CD14-positive monocyte (primary cell): ENCODE data around the gene LPCAT4. TPM values are rescaled to one million over a fixed set of nuclear protein-coding genes. Genes with fewer than 3 reads are reported as not detected.
A peak's percentile ranks its signal among the peaks of the same experiment; 100 is the strongest.

Source experiments
- DNase-seq, 3 donors: peaks; one replicate each; pipeline ENCODE4 v3.0.0-alpha.2; 2011 to 2022
- H2AFZ ChIP-seq: 2 replicates; pipeline ENCODE4 v1.6.0; 2012; ENCODE audit warnings: mild to moderate bottlenecking, low read depth, low read length, inconsistent platforms; ENCODE audit not compliant: insufficient read depth, poor library complexity, severe bottlenecking
- H3K27ac ChIP-seq, 2 donors: 1 replicate in 1 of 2; 2 replicates in 1 of 2; pipeline ENCODE4 v1.5.1; 2012 to 2013; ENCODE audit warnings: low read length in 2 of 2, control low read depth in 1 of 2, inconsistent platforms in 1 of 2, low read depth in 1 of 2, mild to moderate bottlenecking in 1 of 2
- H3K27me3 ChIP-seq, 2 donors: one replicate each; pipeline versions ENCODE4 v1.6.0 to v1.6.1; 2011 to 2013; ENCODE audit warnings: low read length in 2 of 2; ENCODE audit not compliant: control insufficient read depth in 2 of 2, insufficient read depth in 2 of 2
- H3K36me3 ChIP-seq, 2 donors: replicated peaks in 1 of 2; 1 replicate in 1 of 2; 2 replicates in 1 of 2; pipeline versions ENCODE4 v1.5.1 to v1.6.1; 2012 to 2013; ENCODE audit warnings: low read length in 2 of 2, control low read depth in 1 of 2, inconsistent platforms in 1 of 2, mild to moderate bottlenecking in 1 of 2; ENCODE audit not compliant: insufficient read depth in 2 of 2, control insufficient read depth in 1 of 2
- H3K4me1 ChIP-seq, 2 donors: 1 replicate in 1 of 2; 2 replicates in 1 of 2; pipeline versions ENCODE4 v1.5.1 to v1.6.1; 2012 to 2013; ENCODE audit warnings: low read length in 2 of 2, control low read depth in 1 of 2, inconsistent platforms in 1 of 2, mild to moderate bottlenecking in 1 of 2, moderate library complexity in 1 of 2; ENCODE audit not compliant: insufficient read depth in 2 of 2, control insufficient read depth in 1 of 2
- H3K4me2 ChIP-seq: replicated peaks from 2 replicates; pipeline ENCODE3; 2012; ENCODE audit warnings: low read length, moderate library complexity, mild to moderate bottlenecking; ENCODE audit not compliant: poor library complexity, severe bottlenecking; ENCODE audit errors: extremely low read depth
- H3K4me3 ChIP-seq, 3 experiments: fragments of 200-600 bp in 1 of 3; sonication (generic) in 1 of 3; replicated peaks in 1 of 3; 1 replicate in 2 of 3; 2 replicates in 1 of 3; pipeline ENCODE4 v1.5.1; 2011 to 2013; ENCODE audit warnings: low read length in 3 of 3, mild to moderate bottlenecking in 3 of 3, control low read depth in 2 of 3, low read depth in 2 of 3, inconsistent platforms in 1 of 3, moderate library complexity in 1 of 3
- H3K79me2 ChIP-seq: 2 replicates; pipeline ENCODE4 v1.6.0; 2012; ENCODE audit warnings: mild to moderate bottlenecking, control low read depth, inconsistent platforms, low read length, moderate library complexity; ENCODE audit not compliant: insufficient read depth
- H3K9ac ChIP-seq: 2 replicates; pipeline ENCODE4 v1.6.0; 2017; ENCODE audit warnings: low read length, mild to moderate bottlenecking; ENCODE audit not compliant: insufficient read depth, poor library complexity, severe bottlenecking
- H3K9me3 ChIP-seq, 2 donors: replicated peaks in 1 of 2; 1 replicate in 1 of 2; 2 replicates in 1 of 2; pipeline versions ENCODE4 v1.5.1 to v1.6.1; 2012 to 2013; ENCODE audit warnings: low read length in 2 of 2, control low read depth in 1 of 2; ENCODE audit not compliant: control insufficient read depth in 1 of 2, insufficient read depth in 1 of 2
- H4K20me1 ChIP-seq: 2 replicates; pipeline ENCODE4 v1.6.0; 2012; ENCODE audit warnings: mild to moderate bottlenecking, low read length, control low read depth, moderate library complexity; ENCODE audit not compliant: insufficient read depth
- H3K27ac Mint-ChIP-seq, 7 donors: one replicate each; pipeline ENCODE4 v1.8.0; 2020; ENCODE audit warnings: mild to moderate bottlenecking in 7 of 7, mixed read lengths in 7 of 7, moderate library complexity in 6 of 7, inconsistent platforms in 2 of 7
- H3K27me3 Mint-ChIP-seq, 3 donors: one replicate each; pipeline ENCODE4 v1.8.0; 2021 to 2022; ENCODE audit warnings: low read depth in 3 of 3, mild to moderate bottlenecking in 3 of 3, mixed read lengths in 3 of 3, moderate library complexity in 3 of 3, inconsistent platforms in 1 of 3
- H3K36me3 Mint-ChIP-seq, 2 donors: one replicate each; pipeline ENCODE4 v1.8.0; 2020; ENCODE audit warnings: mixed read lengths in 2 of 2, inconsistent platforms in 1 of 2, mild to moderate bottlenecking in 1 of 2
- H3K4me1 Mint-ChIP-seq: one replicate; pipeline ENCODE4 v1.8.0; 2020; ENCODE audit warnings: mild to moderate bottlenecking, mixed read lengths
- H3K4me3 Mint-ChIP-seq, 2 donors: one replicate each; pipeline ENCODE4 v1.8.0; 2020; ENCODE audit warnings: mild to moderate bottlenecking in 2 of 2, mixed read lengths in 2 of 2, moderate library complexity in 1 of 2
- H3K9me3 Mint-ChIP-seq, 7 donors: one replicate each; pipeline ENCODE4 v1.8.0; 2020 to 2022; ENCODE audit warnings: mixed read lengths in 7 of 7, mild to moderate bottlenecking in 6 of 7, moderate library complexity in 6 of 7, inconsistent platforms in 2 of 7
- CTCF ChIP-seq: fragments of 200-600 bp; IDR thresholded peaks from one replicate; pipeline ENCODE4 v1.8.0; 2022; ENCODE audit warnings: antibody characterized with exemption, mild to moderate bottlenecking
- WGBS: methylation state at CpG from one replicate; pipeline ENCODE4 v1.1.5; 2013; ENCODE audit warnings: missing lambda C conversion rate; ENCODE audit not compliant: insufficient coverage; 5-methylcytosine and 5-hydroxymethylcytosine counted together
- intact Hi-C, 2 donors: fragments of 100-400 bp; cut with micrococcal nuclease; formaldehyde crosslinking; loops; one replicate each; pipeline versions ENCODE4 v1.15.0 to v1.15.1; 2023
- polyA plus RNA-seq, 3 donors: library from polyadenylated mRNA; depleted of rRNA in 1 of 3; unstranded in 2 of 3; stranded (reverse) in 1 of 3; fragments of 300-500 nt in 2 of 3; fragments of >200 nt in 1 of 3; fragmentation: Illumina TruSeq in 2 of 3; gene quantifications; 1 replicate in 2 of 3; 2 replicates in 1 of 3; pipeline ENCODE4 v1.2.3, GENCODE V29; 2012 to 2021

LPCAT4 gene
- polyA plus RNA-seq, 3 donors = 3.3 to 39.5 (median 4.2) TPM

GRCh38 chr15:34336991-34337556 is 29.9 kb downstream of the LPCAT4 start:
- TF ChIP-seq CTCF = no peak
- Histone ChIP-seq H2AFZ (peak overlapping the region; percentile 76), H3K4me1 (peaks cover 57 to 74% of the 10 kb centered on the region in 2 donors), H3K4me2 (peak overlapping the region; percentile 92), H3K9me3 (no peaks in the 10 kb centered on the region), H3K4me3 (peak overlapping the region; percentile 75 to 99 (median 93)), H3K27me3 (no peaks in the 10 kb centered on the region), H3K36me3 (peaks cover 4 to 36% of the 10 kb centered on the region in 2 donors), H3K79me2 (peaks cover 90% of the 10 kb centered on the region), H4K20me1 (peaks cover 23% of the 10 kb centered on the region), H3K9ac (peak overlapping the region; percentile 96), H3K27ac (peak overlapping the region; percentile 90 to 98)
- intact Hi-C loops = loop anchor here (5.0 to 10.0 kb wide), 4 partner anchors 112 to 648 kb away; partner anchors contain the start of genes EMC4 (in 1 of the 2), EMC7 (in 1 of the 2), PGBD4 (in 1 of the 2) and ZNF770 (in 1 of the 2)
- Mint-ChIP-seq H3K4me1 (peaks cover 53% of the 10 kb centered on the region), H3K4me3 (peak overlapping the region; percentile 93 to 98), H3K27me3 (peaks cover 0 to 2% (median 0%) of the 10 kb centered on the region in 3 donors), H3K36me3 (peaks cover 25 to 36% of the 10 kb centered on the region in 2 donors), H3K27ac (peak overlapping the region; percentile 94 to 99 (median 97)), H3K9me3 (peaks cover 0 to 3% (median 0%) of the 10 kb centered on the region in 7 donors)
- peak in 1 of 3 donors; percentile 10 for DNase-seq
- WGBS = 0% methylated on average over 22 of the region's 26 CpGs

- Histone ChIP-seq H3K27me3 (no peaks in the 10 kb centered on the region), H3K79me2 (peaks cover 90% of the 10 kb centered on the region), H3K9me3 (no peaks in the 10 kb centered on the region), H3K4me2 (peak overlapping the region; percentile 92), H2AFZ (peak overlapping the region; percentile 76), H4K20me1 (peaks cover 19% of the 10 kb centered on the region), H3K4me3 (peak overlapping the region; percentile 75 to 99 (median 93)), H3K9ac (peak overlapping the region; percentile 96), H3K27ac (peak overlapping the region; percentile 90 to 98), H3K4me1 (peaks cover 54 to 68% of the 10 kb centered on the region in 2 donors), H3K36me3 (peaks cover 10 to 39% of the 10 kb centered on the region in 2 donors)
- H3K9me3 Mint-ChIP-seq = peaks cover 0 to 3% (median 0%) of the 10 kb centered on the region in 7 donors
- H3K4me1 Mint-ChIP-seq = peaks cover 51% of the 10 kb centered on the region
- WGBS = 60% methylated on average over 11 of the region's 16 CpGs
- TF ChIP-seq CTCF = no peak
- intact Hi-C loops = loop anchor here (5.0 to 10.0 kb wide), 4 partner anchors 112 to 648 kb away; partner anchors contain the start of genes EMC4 (in 1 of the 2), EMC7 (in 1 of the 2), PGBD4 (in 1 of the 2) and ZNF770 (in 1 of the 2)
- DNase-seq = peak; percentile 34 to 44 (median 38)
- peak overlapping the region; percentile 94 to 99 (median 97) for H3K27ac Mint-ChIP-seq
- peaks cover 23 to 36% of the 10 kb centered on the region in 2 donors for H3K36me3 Mint-ChIP-seq
- peak overlapping the region; percentile 93 to 98 for H3K4me3 Mint-ChIP-seq
- peaks cover 0 to 2% (median 0%) of the 10 kb centered on the region in 3 donors for H3K27me3 Mint-ChIP-seq
These were observed 30.6 kb downstream of the LPCAT4 start for GRCh38 chr15:34336231-34336990.
